IPS-NIHi7 (cell line): ENCODE data around the gene APOL5.

Experiments
- DNase-seq: peaks from one replicate; pipeline ENCODE4 v3.0.0; 2012; ENCODE audit warnings: mixed read lengths; ENCODE audit errors: extremely low spot score

Gene APOL5

GRCh38 chr22:35742342-35743100 is 24.8 kb downstream of the APOL5 start:
- DNase-seq: no peak

GRCh38 chr22:35743326-35743860 is 25.7 kb downstream of the APOL5 start:
- no peak for DNase-seq

DNA sequence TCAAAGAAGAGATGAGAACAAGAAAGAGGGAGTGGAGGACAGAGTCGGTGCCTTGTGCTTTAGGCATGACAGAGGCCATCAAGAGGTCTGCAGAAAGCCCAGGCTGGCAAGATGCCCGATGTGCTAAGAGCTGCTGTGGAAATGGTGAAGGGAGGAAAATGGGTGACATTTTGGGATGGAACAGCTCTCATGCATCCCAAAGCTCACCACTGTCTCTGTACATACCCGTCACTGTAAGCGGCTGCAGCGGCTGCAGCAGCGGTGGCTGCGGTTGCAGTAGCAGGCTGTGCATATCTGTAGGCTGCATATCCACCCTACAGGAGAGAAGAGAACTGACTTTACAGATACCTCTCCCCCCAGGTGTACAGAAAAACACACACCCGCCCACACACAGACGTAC is 28.6 kb downstream of the APOL5 start:
- no peak for DNase-seq

- no peak for DNase-seq
Measured at GRCh38 chr22:35746946-35747703, 29.5 kb downstream of the APOL5 start.

GRCh38 chr22:35749808-35750207 is 32.1 kb downstream of the APOL5 start:
- DNase-seq: no peak

DNA sequence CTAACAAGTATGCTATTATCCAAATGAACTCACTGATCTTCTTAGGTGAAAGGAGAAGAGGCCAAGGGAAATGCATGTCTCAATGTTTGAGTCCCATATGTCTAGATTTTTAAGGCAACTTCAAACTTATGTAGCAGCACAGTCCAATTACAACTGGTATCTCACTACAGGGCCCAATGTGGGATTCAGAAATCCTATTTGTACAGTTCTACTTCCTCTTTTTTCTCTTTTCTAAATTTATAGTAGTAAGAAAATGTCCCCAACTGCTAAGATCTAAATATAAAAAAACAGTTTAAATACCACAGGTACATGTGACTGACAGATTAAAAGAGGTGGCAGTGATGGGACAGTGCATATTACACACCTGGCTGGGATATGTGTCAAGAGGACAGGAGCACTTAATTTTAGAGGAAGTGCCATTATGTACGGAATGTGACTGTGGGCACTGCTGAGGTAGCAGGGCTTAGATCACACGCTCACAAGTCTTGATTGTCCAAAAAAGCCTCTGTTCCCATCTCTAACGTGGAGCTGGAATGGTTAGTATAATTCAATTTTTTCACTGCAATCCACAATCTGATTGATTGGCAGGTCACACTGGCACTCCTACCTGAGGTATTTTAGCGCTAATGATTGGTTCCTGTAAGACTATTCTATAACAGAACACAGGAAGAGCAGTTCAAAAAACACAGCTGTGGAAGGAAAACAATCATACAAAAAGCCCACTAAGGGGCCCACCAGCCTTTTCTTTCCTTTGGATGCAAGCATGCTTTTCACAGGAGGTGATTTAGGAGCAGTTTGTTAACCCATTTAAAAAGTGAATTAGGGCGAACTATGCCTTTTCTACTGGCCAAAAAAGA is 34.6 kb downstream of the APOL5 start:
- no peak for DNase-seq

DNA sequence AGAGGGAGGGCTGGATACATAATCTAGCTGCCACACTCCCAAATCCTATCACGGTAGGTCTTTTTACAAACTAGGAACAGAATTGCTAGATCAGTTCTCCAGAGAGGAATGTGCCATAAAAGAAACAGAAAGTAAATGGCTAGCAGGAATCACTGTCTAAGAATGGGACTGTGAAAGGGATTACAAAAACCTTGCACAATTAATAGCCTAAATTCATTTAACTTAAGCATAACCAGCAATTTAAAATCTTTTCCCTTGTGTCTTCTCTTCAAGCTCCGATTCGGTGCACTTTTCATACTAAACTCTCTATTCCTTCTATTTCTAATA is 35.2 kb downstream of the APOL5 start:
- no peak for DNase-seq

- DNase-seq: no peak
Measured at GRCh38 chr22:35754761-35755160, 37.1 kb downstream of the APOL5 start.

DNA sequence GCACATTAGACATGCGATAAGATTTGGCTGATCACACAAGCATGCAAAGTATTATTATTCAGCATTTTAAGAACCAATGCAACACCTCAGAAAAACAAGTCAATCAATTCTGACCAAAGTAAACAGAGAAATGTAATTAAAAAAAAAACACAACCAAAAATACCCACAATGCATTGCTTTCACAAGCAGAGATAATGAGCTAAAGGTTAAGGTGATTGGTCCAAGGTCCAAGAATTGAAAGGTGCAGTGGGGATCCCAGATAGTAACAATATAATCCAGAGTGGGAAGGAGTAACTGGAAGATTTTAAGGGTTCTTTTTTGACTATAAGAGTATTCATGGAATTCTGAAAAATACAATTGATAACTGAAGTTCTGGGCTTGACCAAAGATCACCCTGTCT is 39.0 kb downstream of the APOL5 start:
- no peak for DNase-seq

- no peak for DNase-seq
Measured at GRCh38 chr22:35758394-35758793, 40.7 kb downstream of the APOL5 start.

DNA sequence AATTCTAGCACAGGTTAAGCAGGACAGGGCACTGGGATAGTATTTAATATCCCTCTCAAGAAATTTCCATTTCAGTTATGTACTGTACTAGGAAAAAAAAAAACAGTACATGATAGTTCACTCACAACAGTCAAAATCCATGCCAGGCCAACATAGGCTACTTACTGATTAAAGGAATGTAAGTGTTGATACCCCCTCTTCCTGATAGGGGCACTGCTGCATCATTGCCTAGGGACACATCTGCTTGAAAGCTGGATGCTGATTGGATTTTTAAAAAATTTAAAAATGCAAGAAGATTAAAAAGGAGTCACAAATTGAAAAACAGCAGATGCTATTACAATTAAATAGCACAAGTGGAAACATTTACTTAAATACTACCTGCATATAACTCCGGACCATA is 43.4 kb downstream of the APOL5 start:
- DNase-seq: peak; percentile 44

DNA sequence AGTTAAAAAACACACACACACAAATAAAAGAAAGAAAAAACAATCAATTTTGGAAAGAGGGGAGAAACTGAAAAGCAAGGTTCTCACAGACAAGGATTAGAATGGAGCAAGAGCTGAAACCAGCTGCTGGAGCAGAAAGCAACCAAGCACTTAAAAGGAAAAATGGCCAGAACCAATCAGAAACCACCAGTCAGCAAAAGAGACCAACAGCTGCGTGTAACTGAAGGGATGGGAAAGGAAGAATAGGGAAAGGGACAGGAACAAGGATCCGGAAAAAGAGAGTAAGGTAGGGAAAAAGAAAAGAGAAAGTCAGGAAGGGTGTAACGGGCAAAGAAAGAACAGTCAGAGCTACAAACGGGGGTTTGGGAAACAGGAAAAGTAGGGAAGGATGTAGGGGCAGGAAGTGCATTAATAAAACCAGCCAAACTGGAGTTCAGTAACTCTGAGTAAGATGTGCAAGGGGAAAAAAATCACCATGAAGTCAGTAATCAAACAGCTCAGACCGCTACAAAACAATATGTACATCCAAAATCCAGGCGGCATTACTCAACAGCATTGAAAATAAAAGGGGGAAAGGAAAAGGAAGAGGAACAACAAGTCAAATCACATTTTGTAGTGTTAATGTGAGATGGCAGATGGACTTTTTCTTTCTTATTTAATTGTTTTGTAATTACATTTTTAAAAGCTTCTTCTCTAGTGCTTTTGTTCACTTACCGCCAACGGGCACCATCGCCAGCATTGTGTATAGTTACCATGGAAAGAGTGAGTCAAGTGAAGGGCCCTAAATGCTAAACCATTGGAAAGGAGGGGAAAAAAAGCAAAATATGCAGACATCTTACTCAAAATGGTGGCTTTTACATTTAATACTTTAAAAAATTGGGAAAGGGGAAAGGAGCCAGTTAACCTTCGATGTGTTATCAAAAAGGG is 49.2 kb downstream of the APOL5 start:
- peak; percentile 26 for DNase-seq

GRCh38 chr22:35769974-35770373 is 52.3 kb downstream of the APOL5 start:
- DNase-seq: no peak

DNA sequence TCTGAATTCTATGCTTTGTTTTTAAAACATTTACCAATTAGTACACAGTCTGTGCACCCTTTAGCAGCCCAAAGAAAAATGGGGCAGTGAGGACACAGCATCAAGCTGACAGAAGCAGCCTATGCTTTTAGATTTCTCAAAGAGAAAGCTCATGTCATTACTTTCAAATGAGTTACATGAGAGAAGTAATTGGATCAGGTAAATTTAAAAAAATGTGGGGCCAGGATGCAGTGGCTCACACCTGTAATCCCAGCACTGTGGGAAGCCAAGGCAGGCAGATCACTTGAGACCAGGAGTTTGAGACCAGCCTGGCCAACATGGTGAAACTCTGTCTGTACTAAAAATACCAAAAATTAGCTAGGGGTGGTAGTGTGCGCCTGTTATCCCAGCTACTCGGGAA is 57.7 kb downstream of the APOL5 start:
- no peak for DNase-seq

DNA sequence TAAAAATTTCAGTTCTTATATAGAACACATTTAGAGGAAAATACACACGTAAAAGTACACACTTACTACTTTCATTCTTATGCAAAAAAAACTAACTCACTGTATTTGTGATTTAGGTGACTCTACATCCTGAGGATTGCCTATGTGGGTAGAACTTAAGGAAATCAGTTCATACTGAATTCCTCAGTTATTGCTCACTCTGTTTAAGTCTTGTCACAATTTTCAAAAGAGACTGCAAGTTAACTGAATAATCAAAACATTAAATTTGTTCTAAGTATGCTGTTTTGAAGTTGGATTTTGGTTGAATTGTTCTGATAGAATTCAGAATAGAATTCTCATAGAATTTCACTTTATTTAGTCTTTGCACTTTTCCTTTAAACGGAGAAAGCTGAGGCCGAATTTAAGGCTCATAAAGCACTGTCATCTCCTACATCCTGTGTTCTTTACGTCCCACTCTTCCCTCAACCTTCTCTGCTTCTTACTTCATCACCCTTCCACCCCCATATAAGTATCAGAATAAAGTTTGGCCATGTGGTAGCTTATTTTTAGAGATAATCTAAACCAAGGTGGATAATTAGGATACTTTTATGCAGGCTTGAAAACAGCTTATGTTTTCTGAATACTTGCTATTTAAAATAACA is 59.8 kb downstream of the APOL5 start:
- no peak for DNase-seq
